ENCODE results near the gene GLI1.

Gene GLI1

DNA sequence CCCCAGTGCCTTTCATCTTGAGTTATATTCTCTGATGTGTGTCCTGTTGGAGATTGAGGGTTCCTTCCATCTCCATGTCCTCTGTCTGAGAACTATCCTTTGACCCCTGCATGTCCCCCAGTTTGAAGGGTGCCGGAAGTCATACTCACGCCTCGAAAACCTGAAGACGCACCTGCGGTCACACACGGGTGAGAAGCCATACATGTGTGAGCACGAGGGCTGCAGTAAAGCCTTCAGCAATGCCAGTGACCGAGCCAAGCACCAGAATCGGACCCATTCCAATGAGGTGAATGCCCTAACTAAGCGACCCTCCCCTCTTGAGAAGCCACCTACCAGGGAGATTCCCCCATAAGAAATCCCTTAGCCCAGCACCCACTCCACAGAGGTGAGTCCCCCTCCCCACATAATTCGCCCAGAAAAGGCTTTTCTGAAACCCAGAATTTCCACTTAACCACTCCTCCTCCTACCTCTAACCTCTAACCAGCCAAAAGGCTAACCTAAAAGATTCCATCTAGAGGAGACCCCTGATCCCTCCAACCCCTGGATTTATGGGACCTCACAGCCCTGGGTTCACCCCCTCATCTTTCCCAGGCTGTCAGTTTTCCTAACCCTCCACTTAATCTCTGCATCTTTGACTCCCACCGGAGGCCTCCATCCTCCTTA lies 7.8 kb downstream of the GLI1 start:
- Histone ChIP-seq H3K4me1 (ENCODE audit: insufficient read depth, low read length, severe bottlenecking) (peaks cover 6% of the 10 kb centered on the region), H3K9me3 (ENCODE audit: low read length) (no peaks in the 10 kb centered on the region), H3K27ac (ENCODE audit: low read depth, low read length, poor library complexity, severe bottlenecking) (no peak overlapping the region), H3K79me2 (ENCODE audit: insufficient read depth, low read length) (no peaks in the 10 kb centered on the region), H3K27me3 (ENCODE audit: insufficient read depth, low read length) (peaks cover 7% of the 10 kb centered on the region; the same call in 1 of the 2 replicates), H3K4me3 (ENCODE audit: low read depth, low read length, poor library complexity, severe bottlenecking) (no peak overlapping the region), H3K9ac (ENCODE audit: low read length) (no peak overlapping the region), H4K20me1 (ENCODE audit: insufficient read depth, low read length) (no peaks in the 10 kb centered on the region), H3K9me2 (ENCODE audit: low read depth, low read length) (no peaks in the 10 kb centered on the region), H3F3A (ENCODE audit: insufficient read depth, low read length) (no peaks in the 10 kb centered on the region), H2AFZ (ENCODE audit: low read length) (no peak overlapping the region), H3K4me2 (ENCODE audit: low read length) (no peak overlapping the region), H3K36me3 (ENCODE audit: insufficient read depth, low read length) (no peaks in the 10 kb centered on the region; the same call in 1 of the 2 replicates)
- TF ChIP-seq, protein P1, sequence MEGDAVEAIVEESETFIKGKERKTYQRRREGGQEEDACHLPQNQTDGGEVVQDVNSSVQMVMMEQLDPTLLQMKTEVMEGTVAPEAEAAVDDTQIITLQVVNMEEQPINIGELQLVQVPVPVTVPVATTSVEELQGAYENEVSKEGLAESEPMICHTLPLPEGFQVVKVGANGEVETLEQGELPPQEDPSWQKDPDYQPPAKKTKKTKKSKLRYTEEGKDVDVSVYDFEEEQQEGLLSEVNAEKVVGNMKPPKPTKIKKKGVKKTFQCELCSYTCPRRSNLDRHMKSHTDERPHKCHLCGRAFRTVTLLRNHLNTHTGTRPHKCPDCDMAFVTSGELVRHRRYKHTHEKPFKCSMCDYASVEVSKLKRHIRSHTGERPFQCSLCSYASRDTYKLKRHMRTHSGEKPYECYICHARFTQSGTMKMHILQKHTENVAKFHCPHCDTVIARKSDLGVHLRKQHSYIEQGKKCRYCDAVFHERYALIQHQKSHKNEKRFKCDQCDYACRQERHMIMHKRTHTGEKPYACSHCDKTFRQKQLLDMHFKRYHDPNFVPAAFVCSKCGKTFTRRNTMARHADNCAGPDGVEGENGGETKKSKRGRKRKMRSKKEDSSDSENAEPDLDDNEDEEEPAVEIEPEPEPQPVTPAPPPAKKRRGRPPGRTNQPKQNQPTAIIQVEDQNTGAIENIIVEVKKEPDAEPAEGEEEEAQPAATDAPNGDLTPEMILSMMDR (IDR thresholded peaks at IDR 0.05; ENCODE audit: low read length): no peak
- no peak for TF ChIP-seq EZH2 (IDR thresholded peaks at IDR 0.05; ENCODE audit: borderline replicate concordance, low read length)

DNA sequence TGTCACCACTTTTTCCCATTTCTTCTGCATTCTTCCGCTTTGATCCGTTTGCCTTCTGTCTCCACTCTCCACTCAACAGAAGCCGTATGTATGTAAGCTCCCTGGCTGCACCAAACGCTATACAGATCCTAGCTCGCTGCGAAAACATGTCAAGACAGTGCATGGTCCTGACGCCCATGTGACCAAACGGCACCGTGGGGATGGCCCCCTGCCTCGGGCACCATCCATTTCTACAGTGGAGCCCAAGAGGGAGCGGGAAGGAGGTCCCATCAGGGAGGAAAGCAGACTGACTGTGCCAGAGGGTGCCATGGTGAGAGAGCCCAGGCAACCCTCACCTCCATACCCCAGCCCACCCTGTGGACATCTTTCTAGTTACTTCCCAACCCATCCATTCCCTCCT lies 8.3 kb downstream of the GLI1 start:
- H3K79me2 ChIP-seq (ENCODE audit: insufficient read depth, low read length): no peaks in the 10 kb centered on the region
- H3F3A ChIP-seq (ENCODE audit: insufficient read depth, low read length): no peaks in the 10 kb centered on the region
- H3K4me1 ChIP-seq (ENCODE audit: insufficient read depth, low read length, severe bottlenecking): peaks cover 6% of the 10 kb centered on the region
- H3K4me3 ChIP-seq (ENCODE audit: low read depth, low read length, poor library complexity, severe bottlenecking): no peak overlapping the region
- peaks cover 7% of the 10 kb centered on the region; the same call in 1 of the 2 replicates for H3K27me3 ChIP-seq (ENCODE audit: insufficient read depth, low read length)
- H3K9ac ChIP-seq (ENCODE audit: low read length): no peak overlapping the region
- H3K9me3 ChIP-seq (ENCODE audit: low read length): no peaks in the 10 kb centered on the region
- TF ChIP-seq EZH2 (IDR thresholded peaks at IDR 0.05; ENCODE audit: borderline replicate concordance, low read length): no peak
- TF ChIP-seq, protein P1 (IDR thresholded peaks at IDR 0.05; ENCODE audit: low read length): no peak
- no peak overlapping the region for H3K4me2 ChIP-seq (ENCODE audit: low read length)
- no peaks in the 10 kb centered on the region for H4K20me1 ChIP-seq (ENCODE audit: insufficient read depth, low read length)
- no peak overlapping the region for H2AFZ ChIP-seq (ENCODE audit: low read length)
- H3K27ac ChIP-seq (ENCODE audit: low read depth, low read length, poor library complexity, severe bottlenecking): no peak overlapping the region
- no peaks in the 10 kb centered on the region for H3K9me2 ChIP-seq (ENCODE audit: low read depth, low read length)
- H3K36me3 ChIP-seq (ENCODE audit: insufficient read depth, low read length): no peaks in the 10 kb centered on the region; the same call in 1 of the 2 replicates

DNA sequence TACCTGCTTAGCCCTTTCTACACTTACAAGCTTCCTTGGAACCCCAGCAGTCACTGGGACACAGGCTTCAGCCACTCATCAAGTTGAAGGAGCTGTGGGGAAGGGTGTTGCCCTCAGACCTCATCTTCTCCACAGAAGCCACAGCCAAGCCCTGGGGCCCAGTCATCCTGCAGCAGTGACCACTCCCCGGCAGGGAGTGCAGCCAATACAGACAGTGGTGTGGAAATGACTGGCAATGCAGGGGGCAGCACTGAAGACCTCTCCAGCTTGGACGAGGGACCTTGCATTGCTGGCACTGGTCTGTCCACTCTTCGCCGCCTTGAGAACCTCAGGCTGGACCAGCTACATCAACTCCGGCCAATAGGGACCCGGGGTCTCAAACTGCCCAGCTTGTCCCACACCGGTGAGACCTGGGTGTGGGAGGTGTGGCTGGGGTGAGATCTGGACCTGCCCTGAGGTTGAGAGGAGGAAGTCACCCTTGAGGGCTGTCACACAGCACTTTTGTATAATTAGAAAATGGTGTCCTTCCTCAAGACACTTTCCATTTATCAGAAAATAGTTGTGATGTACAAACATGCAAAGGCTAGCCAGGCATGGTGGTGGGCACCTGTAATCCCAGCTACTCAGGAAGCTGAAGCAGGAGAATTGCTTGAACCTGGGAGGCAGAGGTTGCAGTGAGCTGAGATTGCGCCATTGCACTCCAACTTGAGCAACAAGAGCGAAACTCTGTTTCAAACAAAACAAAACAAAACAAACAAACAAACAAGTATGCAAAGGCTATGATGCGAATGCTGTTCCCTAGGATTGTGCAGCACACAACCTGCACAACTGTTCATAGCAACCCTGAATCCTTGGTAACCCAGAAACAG lies 9.9 kb downstream of the GLI1 start:
- Histone ChIP-seq H3K9me3 (ENCODE audit: low read length) (no peaks in the 10 kb centered on the region), H3K4me3 (ENCODE audit: low read depth, low read length, poor library complexity, severe bottlenecking) (no peak overlapping the region), H3F3A (ENCODE audit: insufficient read depth, low read length) (no peaks in the 10 kb centered on the region), H4K20me1 (ENCODE audit: insufficient read depth, low read length) (no peaks in the 10 kb centered on the region), H3K4me2 (ENCODE audit: low read length) (no peak overlapping the region), H3K79me2 (ENCODE audit: insufficient read depth, low read length) (no peaks in the 10 kb centered on the region), H2AFZ (ENCODE audit: low read length) (no peak overlapping the region), H3K27me3 (ENCODE audit: insufficient read depth, low read length) (peaks cover 7% of the 10 kb centered on the region; the same call in 1 of the 2 replicates), H3K4me1 (ENCODE audit: insufficient read depth, low read length, severe bottlenecking) (peaks cover 6% of the 10 kb centered on the region), H3K9ac (ENCODE audit: low read length) (no peak overlapping the region), H3K27ac (ENCODE audit: low read depth, low read length, poor library complexity, severe bottlenecking) (no peak overlapping the region), H3K9me2 (ENCODE audit: low read depth, low read length) (no peaks in the 10 kb centered on the region), H3K36me3 (ENCODE audit: insufficient read depth, low read length) (no peaks in the 10 kb centered on the region; the same call in 1 of the 2 replicates)
- TF ChIP-seq, protein P1 (IDR thresholded peaks at IDR 0.05; ENCODE audit: low read length): no peak
- TF ChIP-seq EZH2 (IDR thresholded peaks at IDR 0.05; ENCODE audit: borderline replicate concordance, low read length): no peak
